Measurements from ENCODE around the gene EDA2R.

Gene EDA2R

DNA sequence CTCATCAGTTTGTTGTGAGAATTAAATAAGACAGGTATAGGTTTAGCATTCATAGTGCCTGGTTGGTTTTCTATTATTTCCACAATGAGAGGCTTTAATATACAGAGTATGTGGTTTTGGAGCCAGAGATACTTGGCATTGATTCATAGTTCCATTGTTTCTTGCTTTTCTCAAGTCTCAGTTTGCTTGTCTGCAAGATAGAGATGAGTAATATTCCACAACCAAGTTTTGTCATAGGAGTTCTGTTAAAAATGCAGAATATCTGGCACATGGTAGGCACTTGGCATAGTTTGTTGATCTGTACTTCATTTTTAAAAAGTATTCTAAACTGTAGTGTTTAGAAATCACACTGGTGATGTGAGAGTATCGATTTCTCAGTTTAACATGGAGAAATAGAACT, 37.5 kb upstream of the EDA2R start:
- Histone ChIP-seq H3K27ac (no peak overlapping the region), H3K4me1 (ENCODE audit: control insufficient read depth in 1 of 2, insufficient read depth in 1 of 2, low read depth in 1 of 2, low read length in 1 of 2) (no peaks in the 10 kb centered on the region), H3K27me3 (no peaks in the 10 kb centered on the region), H3K36me3 (no peaks in the 10 kb centered on the region), H3K9me3 (no peaks in the 10 kb centered on the region), H3K4me3 (ENCODE audit: low read depth in 1 of 2, low read length in 1 of 2) (no peak overlapping the region)
- TF ChIP-seq CTCF (IDR thresholded peaks at IDR 0.05) = no peak

DNA sequence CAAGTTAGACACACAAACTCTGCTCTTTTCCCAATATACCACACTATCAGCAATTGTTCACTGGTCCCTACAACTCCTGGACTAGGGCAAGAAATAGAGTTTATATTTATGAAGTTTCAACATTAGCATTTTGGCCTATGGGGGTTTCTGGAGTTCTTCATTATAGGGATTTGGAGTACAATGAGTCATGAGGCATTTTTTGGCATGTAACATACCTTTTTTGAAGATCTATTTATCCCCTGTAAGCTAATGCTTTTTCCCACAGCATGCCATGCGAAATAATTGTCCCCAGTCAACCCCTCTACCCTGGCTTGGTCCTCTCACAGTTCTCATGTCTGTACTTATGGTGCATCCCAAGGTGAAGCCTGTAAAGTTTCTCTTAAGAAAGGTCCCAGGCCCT, 36.7 kb upstream of the EDA2R start:
- TF ChIP-seq CTCF (IDR thresholded peaks at IDR 0.05) = no peak
- Histone ChIP-seq H3K4me1 (ENCODE audit: control insufficient read depth in 1 of 2, insufficient read depth in 1 of 2, low read depth in 1 of 2, low read length in 1 of 2) (no peaks in the 10 kb centered on the region), H3K27me3 (no peaks in the 10 kb centered on the region), H3K4me3 (ENCODE audit: low read depth in 1 of 2, low read length in 1 of 2) (no peak overlapping the region), H3K36me3 (no peaks in the 10 kb centered on the region), H3K27ac (no peak overlapping the region), H3K9me3 (no peaks in the 10 kb centered on the region)

DNA sequence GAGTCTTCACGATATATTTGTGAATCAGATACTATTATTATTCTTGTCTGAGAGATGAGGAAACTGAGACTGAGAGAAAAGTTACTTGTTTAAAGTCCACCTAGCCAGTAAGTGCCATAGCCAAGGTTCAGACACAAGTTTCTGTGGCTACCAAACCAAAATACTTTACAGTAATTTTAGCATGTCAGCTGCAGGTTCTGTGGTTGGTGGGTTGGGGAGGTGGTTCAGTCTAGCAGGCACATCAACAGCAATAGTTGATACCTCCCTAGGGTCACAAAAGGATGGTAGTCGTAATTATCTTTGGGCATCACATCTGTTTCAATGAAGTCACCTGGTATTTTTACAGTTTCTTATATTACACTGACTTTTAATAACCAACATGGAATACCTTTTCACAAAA, 35.6 kb upstream of the EDA2R start:
- Histone ChIP-seq H3K27me3 (no peaks in the 10 kb centered on the region), H3K27ac (no peak overlapping the region), H3K9me3 (no peaks in the 10 kb centered on the region), H3K4me3 (ENCODE audit: low read depth in 1 of 2, low read length in 1 of 2) (no peak overlapping the region), H3K36me3 (no peaks in the 10 kb centered on the region), H3K4me1 (ENCODE audit: control insufficient read depth in 1 of 2, insufficient read depth in 1 of 2, low read depth in 1 of 2, low read length in 1 of 2) (no peaks in the 10 kb centered on the region)
- TF ChIP-seq CTCF (IDR thresholded peaks at IDR 0.05) = no peak

GRCh38 chrX:66672106-66672505, 33.2 kb upstream of the EDA2R start:
- Histone ChIP-seq H3K9me3 (no peaks in the 10 kb centered on the region), H3K27ac (no peak overlapping the region), H3K4me1 (ENCODE audit: control insufficient read depth in 1 of 2, insufficient read depth in 1 of 2, low read depth in 1 of 2, low read length in 1 of 2) (no peaks in the 10 kb centered on the region), H3K36me3 (no peaks in the 10 kb centered on the region), H3K27me3 (no peaks in the 10 kb centered on the region), H3K4me3 (ENCODE audit: low read depth in 1 of 2, low read length in 1 of 2) (no peak overlapping the region)
- no peak for TF ChIP-seq CTCF (IDR thresholded peaks at IDR 0.05)

- no peaks in the 10 kb centered on the region for H3K9me3 ChIP-seq
- H3K36me3 ChIP-seq = no peaks in the 10 kb centered on the region
- no peak overlapping the region for H3K27ac ChIP-seq
- H3K4me1 ChIP-seq (ENCODE audit: control insufficient read depth in 1 of 2, insufficient read depth in 1 of 2, low read depth in 1 of 2, low read length in 1 of 2) = no peaks in the 10 kb centered on the region
- H3K27me3 ChIP-seq = no peaks in the 10 kb centered on the region
- TF ChIP-seq CTCF (IDR thresholded peaks at IDR 0.05) = no peak
- no peak overlapping the region for H3K4me3 ChIP-seq (ENCODE audit: low read depth in 1 of 2, low read length in 1 of 2)
Observed at GRCh38 chrX:66654411-66654810, 15.5 kb upstream of the EDA2R start.

- no peak for TF ChIP-seq CTCF (IDR thresholded peaks at IDR 0.05)
- no peak overlapping the region for H3K4me3 ChIP-seq (ENCODE audit: low read depth in 1 of 2, low read length in 1 of 2)
Observed at GRCh38 chrX:66635360-66635759, 3.5 kb downstream of the EDA2R start.

More at GRCh38 chrX:66635360-66635759, 3.5 kb downstream of the EDA2R start:
- Histone ChIP-seq H3K9me3 (no peaks in the 10 kb centered on the region), H3K27me3 (no peaks in the 10 kb centered on the region), H3K36me3 (no peaks in the 10 kb centered on the region), H3K27ac (no peak overlapping the region), H3K4me1 (ENCODE audit: control insufficient read depth in 1 of 2, insufficient read depth in 1 of 2, low read depth in 1 of 2, low read length in 1 of 2) (no peaks in the 10 kb centered on the region)

Data from neutrophil (primary cell).